ENCODE data around the gene DBH. TPM values are rescaled to one million over a fixed set of nuclear protein-coding genes. Genes with fewer than 3 reads are reported as not detected.
A peak's percentile ranks its signal among the peaks of the same experiment; 100 is the strongest.
"Not testable (repeated sequence)": the region's sequence is repeated elsewhere in the genome, so short reads cannot be mapped to it uniquely, and the experiment has no call there.

Gene DBH
- total RNA-seq, 2 experiments from 2014 or later, result not detected

GRCh38 chr9:133671371-133671770, 35.2 kb downstream of the DBH start:
- CTCF ChIA-PET, result interaction anchor here (0.6 to 1.8 kb wide), 2 partner anchors 12 kb away, joined by 3 to 7 read pairs; no protein-coding TSS in a partner anchor
- no peak overlapping the region for H3K4me3 Mint-ChIP-seq

GRCh38 chr9:133672503-133673257, 36.5 kb downstream of the DBH start:
- Mint-ChIP-seq H3K27me3 (no peaks in the 10 kb centered on the region), H3K36me3 (ENCODE audit: low read depth) (no peaks in the 10 kb centered on the region), H3K4me1 (peaks cover 25% of the 10 kb centered on the region), H3K4me3 (no peak overlapping the region), H3K27ac (no peak overlapping the region), H3K9me3 (no peaks in the 10 kb centered on the region)
- ChIA-PET POLR2A (no interaction called here), CTCF (interaction anchor here (1.2 kb wide), 1 partner anchor 11 kb away, joined by 4 read pairs; no protein-coding TSS in a partner anchor)
- no peak for DNase-seq

More at GRCh38 chr9:133671371-133671770, 35.2 kb downstream of the DBH start:
- H3K27ac Mint-ChIP-seq, result no peak overlapping the region
- DNase-seq, result no peak
- H3K36me3 Mint-ChIP-seq (ENCODE audit: low read depth), result no peaks in the 10 kb centered on the region
- POLR2A ChIA-PET, result no interaction called here
- H3K4me1 Mint-ChIP-seq, result peaks cover 12% of the 10 kb centered on the region
- no peaks in the 10 kb centered on the region for H3K9me3 Mint-ChIP-seq
- no peaks in the 10 kb centered on the region for H3K27me3 Mint-ChIP-seq

- Mint-ChIP-seq H3K27ac (no peak overlapping the region), H3K9me3 (no peaks in the 10 kb centered on the region), H3K36me3 (ENCODE audit: low read depth) (no peaks in the 10 kb centered on the region), H3K4me3 (no peak overlapping the region), H3K27me3 (no peaks in the 10 kb centered on the region), H3K4me1 (peaks cover 27% of the 10 kb centered on the region)
- POLR2A ChIA-PET, result no interaction called here
- no peak for DNase-seq
- CTCF ChIA-PET, result no interaction called here
Observed at GRCh38 chr9:133673258-133673655, 37.1 kb downstream of the DBH start.

GRCh38 chr9:133674091-133674490, 37.9 kb downstream of the DBH start:
- DNase-seq, result no peak
- Mint-ChIP-seq H3K27ac (no peak overlapping the region), H3K4me1 (peaks cover 33% of the 10 kb centered on the region), H3K36me3 (ENCODE audit: low read depth) (no peaks in the 10 kb centered on the region), H3K27me3 (no peaks in the 10 kb centered on the region), H3K4me3 (no peak overlapping the region), H3K9me3 (no peaks in the 10 kb centered on the region)
- ChIA-PET POLR2A (no interaction called here), CTCF (no interaction called here)

DNA sequence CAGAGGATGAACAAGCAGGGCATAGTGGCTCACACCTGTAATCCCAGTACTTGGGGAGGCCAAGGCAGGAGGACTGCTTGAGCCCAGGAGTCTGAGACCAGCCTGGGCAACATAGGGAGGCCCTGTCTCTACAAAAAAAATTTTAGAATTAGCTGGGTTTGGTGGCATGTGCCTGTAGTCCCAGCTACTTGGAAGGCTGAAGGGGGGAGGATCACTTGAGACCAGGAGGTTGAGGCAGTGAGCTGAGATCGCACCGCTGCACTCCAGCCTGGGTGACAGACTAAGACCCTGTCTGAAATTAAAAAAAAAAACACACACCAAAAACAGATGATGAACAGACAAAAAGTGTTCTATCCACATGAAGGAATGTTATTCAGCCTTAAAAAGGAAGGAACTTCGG, 39.6 kb downstream of the DBH start:
- POLR2A ChIA-PET; H3K36me3 Mint-ChIP-seq (ENCODE audit: low read depth); H3K27me3 Mint-ChIP-seq; H3K4me3 Mint-ChIP-seq; H3K9me3 Mint-ChIP-seq; DNase-seq: not testable (repeated sequence)
- H3K27ac Mint-ChIP-seq, result peak overlapping the region; percentile 96
- H3K4me1 Mint-ChIP-seq, result peaks cover 33% of the 10 kb centered on the region
- CTCF ChIA-PET, result interaction anchor here (1.0 kb wide), 1 partner anchor 28 kb away, joined by 3 read pairs; no protein-coding TSS in a partner anchor

DNA sequence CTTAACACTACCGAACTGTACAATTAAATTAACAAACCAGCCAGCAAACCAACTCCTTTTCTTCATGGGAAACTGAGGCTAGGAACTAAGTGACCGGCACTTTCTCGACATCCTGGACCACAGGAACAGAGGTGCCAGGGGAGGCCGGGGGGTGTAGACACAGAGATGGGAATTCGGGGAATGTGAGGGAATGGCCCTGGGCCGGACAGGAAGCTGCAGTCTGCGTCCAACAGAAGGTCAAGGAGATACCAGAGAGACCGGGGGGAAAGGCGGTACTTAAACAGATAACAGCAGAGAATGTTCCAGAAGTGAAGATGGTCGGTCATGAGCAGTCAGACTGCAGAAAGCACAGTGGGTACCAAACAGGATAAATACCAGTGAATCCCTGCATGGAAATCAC, 40.3 kb downstream of the DBH start:
- no peak for DNase-seq
- Mint-ChIP-seq H3K36me3 (ENCODE audit: low read depth) (no peaks in the 10 kb centered on the region), H3K9me3 (no peaks in the 10 kb centered on the region), H3K4me3 (no peak overlapping the region), H3K4me1 (peaks cover 33% of the 10 kb centered on the region), H3K27ac (peak overlapping the region; percentile 96), H3K27me3 (no peaks in the 10 kb centered on the region)
- CTCF ChIA-PET, result interaction anchor here (1.1 to 1.3 kb wide), 3 partner anchors 9 to 24 kb away, joined by 3 to 5 read pairs (median 5); no protein-coding TSS in a partner anchor
- POLR2A ChIA-PET, result interaction anchor here (1.1 kb wide), 1 partner anchor 25 kb away, joined by 7 read pairs; no protein-coding TSS in a partner anchor

- Mint-ChIP-seq H3K27me3 (no peaks in the 10 kb centered on the region), H3K4me1 (peaks cover 41% of the 10 kb centered on the region), H3K4me3 (no peak overlapping the region), H3K27ac (peak overlapping the region; percentile 96), H3K36me3 (ENCODE audit: low read depth) (no peaks in the 10 kb centered on the region), H3K9me3 (no peaks in the 10 kb centered on the region)
- CTCF ChIA-PET, result interaction anchor here (0.8 to 1.3 kb wide), 4 partner anchors 10 to 23 kb away, joined by 3 to 5 read pairs (median 4); no protein-coding TSS in a partner anchor
- peak; percentile 84 for DNase-seq
- POLR2A ChIA-PET, result interaction anchor here (1.1 kb wide), 1 partner anchor 24 kb away, joined by 7 read pairs; no protein-coding TSS in a partner anchor
Observed at GRCh38 chr9:133677126-133678010, 41.2 kb downstream of the DBH start.

DNA sequence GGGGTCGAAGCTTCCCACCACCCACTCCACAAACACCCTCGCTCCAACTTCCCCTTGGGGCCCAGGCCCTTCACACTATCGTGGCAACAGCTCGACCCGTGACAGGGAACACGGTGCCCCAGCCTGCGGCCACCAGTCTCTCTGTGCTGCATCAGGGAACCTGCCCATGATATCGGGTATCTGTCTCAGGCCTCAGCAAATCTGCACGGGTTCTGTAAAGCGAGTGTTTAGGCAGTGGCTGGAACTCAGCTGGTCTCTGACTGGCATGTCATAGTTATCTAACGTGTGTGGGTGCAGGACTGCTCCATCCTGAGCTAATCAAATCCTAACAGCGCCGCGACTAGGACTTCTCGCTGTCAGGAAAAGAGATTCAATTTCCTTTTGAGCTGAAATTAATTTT, 42.9 kb downstream of the DBH start:
- Mint-ChIP-seq H3K36me3 (ENCODE audit: low read depth) (no peaks in the 10 kb centered on the region), H3K9me3 (no peaks in the 10 kb centered on the region), H3K27me3 (no peaks in the 10 kb centered on the region), H3K4me3 (no peak overlapping the region), H3K4me1 (peaks cover 55% of the 10 kb centered on the region), H3K27ac (no peak overlapping the region)
- POLR2A ChIA-PET, result no interaction called here
- no peak for DNase-seq
- CTCF ChIA-PET, result interaction anchor here (0.9 to 1.4 kb wide), 3 partner anchors 14 to 22 kb away, joined by 3 to 4 read pairs (median 4); no protein-coding TSS in a partner anchor

DNA sequence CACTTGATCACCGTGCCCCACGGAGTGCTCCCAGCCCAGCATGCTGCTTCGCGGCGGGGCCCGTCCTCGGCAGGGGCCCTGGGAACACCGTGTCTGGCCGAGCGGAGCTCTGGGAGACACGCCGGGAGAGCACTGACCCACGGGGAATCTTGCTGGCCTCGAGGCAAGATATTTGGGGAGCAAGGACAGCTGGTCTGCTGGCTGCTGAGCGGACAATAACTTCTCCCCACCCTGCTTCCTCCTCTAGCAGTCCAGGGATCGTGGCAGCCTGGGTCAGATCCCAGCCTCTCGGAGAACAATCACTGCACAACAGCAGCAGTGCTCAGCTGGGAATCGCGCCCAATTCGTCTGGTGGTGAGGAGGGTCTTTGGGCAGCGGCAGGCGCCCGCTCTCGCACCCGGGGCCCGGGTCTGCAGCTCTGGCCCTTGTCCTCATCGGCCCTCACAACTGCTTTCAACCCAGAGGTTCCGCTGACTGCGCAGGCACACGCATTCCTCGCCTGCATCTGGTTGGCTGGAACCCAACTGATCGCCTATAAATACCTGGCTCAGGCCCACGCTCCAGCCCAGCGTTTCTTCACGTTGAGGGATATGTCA, 43.4 kb downstream of the DBH start:
- no peaks in the 10 kb centered on the region for H3K36me3 Mint-ChIP-seq (ENCODE audit: low read depth)
- DNase-seq, result no peak
- H3K27me3 Mint-ChIP-seq, result no peaks in the 10 kb centered on the region
- peaks cover 59% of the 10 kb centered on the region for H3K4me1 Mint-ChIP-seq
- H3K4me3 Mint-ChIP-seq, result no peak overlapping the region
- POLR2A ChIA-PET, result no interaction called here
- no peaks in the 10 kb centered on the region for H3K9me3 Mint-ChIP-seq
- no peak overlapping the region for H3K27ac Mint-ChIP-seq
- CTCF ChIA-PET, result interaction anchor here (0.9 to 1.4 kb wide), 3 partner anchors 14 to 22 kb away, joined by 3 to 4 read pairs (median 4); no protein-coding TSS in a partner anchor

DNA sequence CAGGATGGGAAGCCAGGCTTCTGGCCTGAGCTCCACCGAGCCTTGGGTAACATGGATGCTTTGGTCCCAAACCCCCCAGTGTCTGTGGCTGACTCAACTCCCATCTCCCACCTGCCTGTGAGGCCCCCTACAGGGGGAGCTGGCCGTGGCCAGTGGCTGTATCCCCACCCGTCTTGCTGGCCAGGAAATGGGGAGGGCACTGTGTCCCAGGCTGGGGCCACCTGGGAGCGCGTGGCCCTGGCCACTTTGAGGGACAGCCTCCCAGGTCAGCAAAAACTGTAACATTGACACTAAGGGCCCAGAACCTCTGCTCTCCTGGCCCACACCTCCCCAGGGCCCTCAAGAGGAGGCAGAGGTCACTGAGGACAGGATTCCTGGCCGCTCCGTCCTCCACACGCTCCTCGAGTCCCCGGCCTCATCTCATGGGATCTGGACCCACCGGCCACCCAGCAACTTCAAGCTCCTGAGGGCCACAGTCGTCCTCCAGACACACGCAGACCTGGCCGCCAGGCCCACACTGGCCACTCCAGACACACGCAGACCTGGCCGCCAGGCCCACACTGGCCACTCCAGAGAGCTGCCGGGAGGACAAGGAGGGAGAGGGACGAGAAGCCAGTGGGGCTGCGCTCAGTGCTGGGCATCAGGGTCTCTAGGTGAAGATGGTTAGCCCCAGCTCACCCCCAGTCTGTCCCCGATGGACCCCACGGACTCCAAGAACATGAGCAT, 44.2 kb downstream of the DBH start:
- CTCF ChIA-PET, result no interaction called here
- H3K4me1 Mint-ChIP-seq, result peaks cover 57% of the 10 kb centered on the region
- H3K27me3 Mint-ChIP-seq, result no peaks in the 10 kb centered on the region
- DNase-seq, result no peak
- no peaks in the 10 kb centered on the region for H3K36me3 Mint-ChIP-seq (ENCODE audit: low read depth)
- POLR2A ChIA-PET, result no interaction called here
- H3K27ac Mint-ChIP-seq, result peak overlapping the region; percentile 36
- H3K9me3 Mint-ChIP-seq, result no peaks in the 10 kb centered on the region
- no peak overlapping the region for H3K4me3 Mint-ChIP-seq

- H3K4me3 Mint-ChIP-seq, result no peak overlapping the region
- POLR2A ChIA-PET, result no interaction called here
- H3K27ac Mint-ChIP-seq, result no peak overlapping the region
Observed at GRCh38 chr9:133680976-133681657, 45.0 kb downstream of the DBH start.

More at GRCh38 chr9:133680976-133681657, 45.0 kb downstream of the DBH start:
- Mint-ChIP-seq H3K4me1 (peaks cover 50% of the 10 kb centered on the region), H3K9me3 (no peaks in the 10 kb centered on the region), H3K36me3 (ENCODE audit: low read depth) (no peaks in the 10 kb centered on the region), H3K27me3 (no peaks in the 10 kb centered on the region)
- CTCF ChIA-PET, result no interaction called here
- DNase-seq, result no peak
